HL-60 (cell line): ENCODE data around the gene SLC23A2.

Experiments used
- DNase-seq, 2 experiments: peaks; one replicate each; pipeline ENCODE4 v3.0.0-alpha.2; 2010 to 2020; ENCODE audit warnings: low read depth in 1 of 2, low spot score in 1 of 2
- H3K27ac ChIP-seq: fragments of 250-450 bp; sonication (Bioruptor Pico); replicated peaks from 2 replicates; pipeline ENCODE4 v1.5.1; 2020; ENCODE audit warnings: mild to moderate bottlenecking, moderate library complexity
- H3K27me3 ChIP-seq: fragments of 250-450 bp; sonication (Bioruptor Pico); 2 replicates; pipeline ENCODE4 v1.5.1; 2021; ENCODE audit warnings: mild to moderate bottlenecking, moderate library complexity; ENCODE audit not compliant: insufficient read depth, poor library complexity, severe bottlenecking
- H3K4me3 ChIP-seq: replicated peaks from 2 replicates; pipeline ENCODE4 v1.5.1; 2011; ENCODE audit warnings: mild to moderate bottlenecking, control low read depth, low read length; ENCODE audit not compliant: insufficient read depth
- CTCF ChIP-seq: IDR thresholded peaks from one replicate; pipeline ENCODE4 v1.5.1; 2011; ENCODE audit warnings: low read length, control low read depth, inconsistent platforms; ENCODE audit not compliant: insufficient read depth
- GABPA ChIP-seq: IDR thresholded peaks from 2 replicates; pipeline ENCODE4 v1.6.1; 2012; ENCODE audit warnings: low read depth
- POLR2AphosphoS5 ChIP-seq: IDR thresholded peaks from 2 replicates; pipeline ENCODE4 v1.6.1; 2012; ENCODE audit warnings: low read depth
- SPI1 ChIP-seq: IDR thresholded peaks from 2 replicates; pipeline ENCODE4 v1.6.1; 2012; ENCODE audit warnings: low read depth, mild to moderate bottlenecking, borderline replicate concordance
- TF ChIP-seq, protein P1 (sequence below): IDR thresholded peaks from 2 replicates; pipeline ENCODE4 v1.6.1; 2012; ENCODE audit warnings: low read depth; ENCODE audit not compliant: insufficient replicate concordance

Gene SLC23A2

GRCh38 chr20:4893709-4894108 is 107.6 kb downstream of the SLC23A2 start:
- Histone ChIP-seq H3K27me3 (no peaks in the 10 kb centered on the region), H3K4me3 (no peak overlapping the region), H3K27ac (no peak overlapping the region)
- no peak for DNase-seq
- TF ChIP-seq, protein P1, sequence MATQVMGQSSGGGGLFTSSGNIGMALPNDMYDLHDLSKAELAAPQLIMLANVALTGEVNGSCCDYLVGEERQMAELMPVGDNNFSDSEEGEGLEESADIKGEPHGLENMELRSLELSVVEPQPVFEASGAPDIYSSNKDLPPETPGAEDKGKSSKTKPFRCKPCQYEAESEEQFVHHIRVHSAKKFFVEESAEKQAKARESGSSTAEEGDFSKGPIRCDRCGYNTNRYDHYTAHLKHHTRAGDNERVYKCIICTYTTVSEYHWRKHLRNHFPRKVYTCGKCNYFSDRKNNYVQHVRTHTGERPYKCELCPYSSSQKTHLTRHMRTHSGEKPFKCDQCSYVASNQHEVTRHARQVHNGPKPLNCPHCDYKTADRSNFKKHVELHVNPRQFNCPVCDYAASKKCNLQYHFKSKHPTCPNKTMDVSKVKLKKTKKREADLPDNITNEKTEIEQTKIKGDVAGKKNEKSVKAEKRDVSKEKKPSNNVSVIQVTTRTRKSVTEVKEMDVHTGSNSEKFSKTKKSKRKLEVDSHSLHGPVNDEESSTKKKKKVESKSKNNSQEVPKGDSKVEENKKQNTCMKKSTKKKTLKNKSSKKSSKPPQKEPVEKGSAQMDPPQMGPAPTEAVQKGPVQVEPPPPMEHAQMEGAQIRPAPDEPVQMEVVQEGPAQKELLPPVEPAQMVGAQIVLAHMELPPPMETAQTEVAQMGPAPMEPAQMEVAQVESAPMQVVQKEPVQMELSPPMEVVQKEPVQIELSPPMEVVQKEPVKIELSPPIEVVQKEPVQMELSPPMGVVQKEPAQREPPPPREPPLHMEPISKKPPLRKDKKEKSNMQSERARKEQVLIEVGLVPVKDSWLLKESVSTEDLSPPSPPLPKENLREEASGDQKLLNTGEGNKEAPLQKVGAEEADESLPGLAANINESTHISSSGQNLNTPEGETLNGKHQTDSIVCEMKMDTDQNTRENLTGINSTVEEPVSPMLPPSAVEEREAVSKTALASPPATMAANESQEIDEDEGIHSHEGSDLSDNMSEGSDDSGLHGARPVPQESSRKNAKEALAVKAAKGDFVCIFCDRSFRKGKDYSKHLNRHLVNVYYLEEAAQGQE, result no peak

DNA sequence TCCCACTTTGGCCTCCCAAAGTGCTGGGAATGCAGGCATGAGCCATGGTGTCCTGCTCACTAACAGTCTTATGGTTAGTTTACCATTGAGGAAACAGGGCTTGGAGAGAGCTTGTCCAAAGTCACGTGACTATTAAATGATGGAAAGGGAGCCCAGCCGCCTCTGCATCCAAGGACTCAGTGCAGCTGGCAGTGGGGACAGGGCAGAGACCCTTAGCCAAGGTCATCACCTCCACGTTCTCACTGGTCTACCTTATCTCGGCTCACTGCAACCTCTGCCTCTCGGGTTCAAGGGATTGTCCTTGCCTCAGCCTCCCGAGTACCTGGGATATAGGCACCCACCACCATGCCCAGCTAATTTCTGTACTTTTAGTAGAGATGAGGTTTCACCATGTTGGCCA is 109.3 kb downstream of the SLC23A2 start:
- H3K27me3 ChIP-seq, result no peaks in the 10 kb centered on the region
- H3K27ac ChIP-seq, result no peak overlapping the region
- H3K4me3 ChIP-seq, result no peak overlapping the region
- DNase-seq, result no peak
- TF ChIP-seq GABPA (no peak), CTCF (no peak), SPI1 (no peak), POLR2AphosphoS5 (no peak)
- TF ChIP-seq, protein P1, result no peak

DNA sequence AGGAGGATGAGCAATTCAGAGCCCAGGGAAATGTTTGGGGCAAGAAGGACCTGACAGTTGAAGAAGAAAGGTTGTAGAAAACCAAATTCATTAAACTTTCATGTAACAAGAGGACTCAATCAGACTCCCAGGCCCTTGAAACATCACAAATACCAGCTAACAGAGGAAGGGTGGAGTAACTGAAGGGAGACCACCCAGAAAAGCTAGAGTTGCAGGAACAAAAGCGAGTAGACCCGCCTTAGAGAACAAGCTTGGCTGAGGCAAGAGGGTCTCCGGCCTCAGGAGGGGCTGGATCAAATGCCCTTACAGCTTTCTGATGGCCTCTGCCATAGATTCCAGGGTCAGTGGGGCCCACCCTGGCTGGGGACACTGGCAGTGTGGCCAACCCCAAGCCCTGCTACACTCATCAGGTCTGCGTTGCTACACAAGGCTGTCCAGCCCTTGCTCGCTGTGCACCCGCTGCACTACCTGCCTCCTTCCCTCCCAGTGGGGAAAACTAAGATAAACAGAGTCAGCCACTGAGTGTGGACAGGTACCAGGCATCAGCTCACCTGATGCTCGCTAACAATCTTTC is 110.0 kb downstream of the SLC23A2 start:
- TF ChIP-seq, protein P1, result no peak
- no peak for TF ChIP-seq CTCF
- TF ChIP-seq SPI1, result no peak
- no peak for TF ChIP-seq POLR2AphosphoS5
- no peak for TF ChIP-seq GABPA
- Histone ChIP-seq H3K27ac (no peak overlapping the region), H3K4me3 (no peak overlapping the region), H3K27me3 (no peaks in the 10 kb centered on the region)
- DNase-seq, result no peak
